OCI-LY7 (cell line): ENCODE results near the gene KRTAP5-5.

Source experiments
- CTCF ChIP-seq: fragments of 200-600 bp; sonication (generic); conservative IDR thresholded peaks from 2 replicates; pipeline ENCODE4 v1.5.1; 2014; ENCODE audit warnings: mild to moderate bottlenecking, antibody characterized with exemption, low read length, moderate library complexity, mixed read lengths
- EZH2phosphoT487 ChIP-seq: fragments of 200-600 bp; sonication (generic); IDR thresholded peaks from 2 replicates; pipeline ENCODE4 v1.6.1; 2018; ENCODE audit warnings: low read depth, borderline replicate concordance, mild to moderate bottlenecking, mixed run types, antibody characterized with exemption, low read length, moderate library complexity, mixed read lengths

GRCh38 chr11:1619449-1619848 is 10.1 kb upstream of the KRTAP5-5 start:
- TF ChIP-seq EZH2phosphoT487, result no peak
- TF ChIP-seq CTCF, result no peak
